T-cell (primary cell): ENCODE data around the gene LIG1. TPM values are rescaled to one million over a fixed set of nuclear protein-coding genes. Genes with fewer than 3 reads are reported as not detected.

Experiments
- ATAC-seq, 4 experiments: fragments of 200-7000 bp in 3 of 4; fragments of 150-1000 bp in 1 of 4; cut with Tn5 transposase; replicated peaks in 1 of 4; 1 replicate in 3 of 4; 2 replicates in 1 of 4; pipeline ENCODE4 v1.10.0; 2021; ENCODE audit warnings: moderate library complexity in 3 of 4, mild to moderate bottlenecking in 2 of 4, moderate number of reproducible peaks in 1 of 4
- CTCF ChIA-PET, 2 donors: fragments of 300-600 bp; sonication (Branson Sonifier 250); formaldehyde crosslinking; loops; one replicate each; lab custom pipeline; 2022; ENCODE audit warnings: antibody characterized with exemption in 2 of 2; lab: Charles Lee
- POLR2A ChIA-PET, 2 donors: fragments of 300-600 bp; sonication (Branson Sonifier 250); formaldehyde crosslinking; loops; one replicate each; lab custom pipeline; 2022; ENCODE audit warnings: antibody characterized with exemption in 2 of 2; lab: Charles Lee
- DNase-seq, 35 experiments: peaks; one replicate each; pipeline versions ENCODE4 v3.0.0 to v3.0.0-alpha.2; 2013 to 2023
- H3K27ac ChIP-seq: one replicate; pipeline ENCODE4 v1.5.1; 2013; ENCODE audit warnings: low read length
- H3K27me3 ChIP-seq, 2 experiments: replicated peaks in 1 of 2; 1 replicate in 1 of 2; 2 replicates in 1 of 2; pipeline versions ENCODE4 v1.6.1 to v1.7.0; 2013; ENCODE audit warnings: low read length in 1 of 2, mixed read lengths in 1 of 2; ENCODE audit not compliant: control insufficient read depth in 2 of 2, insufficient read depth in 2 of 2; ENCODE audit errors: extremely low read depth in 1 of 2
- H3K36me3 ChIP-seq, 2 donors: 1 replicate in 1 of 2; 2 replicates in 1 of 2; pipeline versions ENCODE4 v1.6.1 to v1.7.0; 2013; ENCODE audit warnings: low read length in 1 of 2; ENCODE audit not compliant: control insufficient read depth in 2 of 2, insufficient read depth in 1 of 2; ENCODE audit errors: extremely low read depth in 1 of 2
- H3K4me1 ChIP-seq, 2 experiments: 1 replicate in 1 of 2; 2 replicates in 1 of 2; pipeline versions ENCODE4 v1.6.1 to v1.7.0; 2013; ENCODE audit warnings: low read length in 2 of 2, mixed read lengths in 1 of 2; ENCODE audit not compliant: insufficient read depth in 2 of 2, control insufficient read depth in 1 of 2; ENCODE audit errors: extremely low read depth in 1 of 2
- H3K4me3 ChIP-seq, 2 donors: 1 replicate in 1 of 2; 2 replicates in 1 of 2; pipeline versions ENCODE4 v1.5.1 to v1.7.0; 2013; ENCODE audit warnings: mild to moderate bottlenecking in 2 of 2, low read length in 1 of 2, moderate library complexity in 1 of 2; ENCODE audit not compliant: control insufficient read depth in 1 of 2; ENCODE audit errors: extremely low read depth in 1 of 2
- H3K9me3 ChIP-seq: 2 replicates; pipeline ENCODE4 v1.7.0; 2013
- H3K27ac Mint-ChIP-seq, 2 donors: one replicate each; pipeline ENCODE4 v1.8.0; 2020 to 2021; ENCODE audit warnings: mild to moderate bottlenecking in 2 of 2, mixed read lengths in 2 of 2
- H3K27me3 Mint-ChIP-seq, 2 donors: one replicate each; pipeline ENCODE4 v1.8.0; 2021 to 2022; ENCODE audit warnings: mixed read lengths in 2 of 2
- H3K36me3 Mint-ChIP-seq: one replicate; pipeline ENCODE4 v1.8.0; 2021; ENCODE audit warnings: mixed read lengths
- H3K4me1 Mint-ChIP-seq, 3 donors: one replicate each; pipeline ENCODE4 v1.8.0; 2020 to 2022; ENCODE audit warnings: mixed read lengths in 3 of 3, mild to moderate bottlenecking in 1 of 3
- H3K4me3 Mint-ChIP-seq, 3 donors: one replicate each; pipeline ENCODE4 v1.8.0; 2020 to 2022; ENCODE audit warnings: mild to moderate bottlenecking in 3 of 3, mixed read lengths in 3 of 3, moderate library complexity in 3 of 3
- H3K9me3 Mint-ChIP-seq, 3 donors: one replicate each; pipeline ENCODE4 v1.8.0; 2020 to 2022; ENCODE audit warnings: mixed read lengths in 3 of 3
- WGBS: methylation state at CpG from one replicate; pipeline ENCODE4 v1.1.5; 2013; ENCODE audit warnings: missing lambda C conversion rate; ENCODE audit not compliant: insufficient coverage; 5-methylcytosine and 5-hydroxymethylcytosine counted together
- total RNA-seq, 35 experiments: library from RNA in 6 of 35; stranded (reverse) in 6 of 35; fragments of 120-200 nt in 1 of 35; gene quantifications; one replicate each; pipeline versions ENCODE4 v1.2.1 to v1.2.4 and lab custom pipeline; 2013 to 2026

The LIG1 gene
- total RNA-seq, 5 donors from 2014 or later (not counting 1 experiment from before 2014, with no cell fraction given): 58.7 to 127 (median 112) TPM

DNA sequence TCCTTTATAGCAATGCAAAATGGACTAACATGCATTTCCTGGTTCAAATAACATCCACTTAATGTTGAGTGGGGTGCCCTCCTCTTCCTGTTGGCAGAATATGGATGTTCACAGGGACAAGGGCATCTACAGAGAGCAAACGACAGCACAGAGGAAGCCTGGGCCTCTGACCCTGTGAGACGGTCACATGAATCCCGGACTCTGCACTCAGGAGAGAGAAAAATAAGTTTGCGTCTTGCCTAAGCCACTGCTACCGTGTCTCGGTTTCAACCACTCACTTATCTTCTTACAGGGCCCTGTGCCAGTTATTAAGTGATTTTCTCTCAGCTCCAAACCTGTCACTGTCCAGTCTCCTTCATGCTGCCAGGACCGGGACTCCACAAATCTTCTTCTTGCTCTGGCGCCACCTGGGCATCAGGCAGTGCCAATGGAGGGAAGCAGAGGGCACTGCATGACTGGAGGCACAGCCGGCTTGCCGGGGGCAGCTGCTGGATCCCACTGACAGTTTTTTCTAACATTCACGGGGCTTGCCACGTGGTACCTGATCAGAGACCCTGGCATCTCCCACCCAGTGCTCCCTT, 11.8 kb downstream of the LIG1 start:
- 97% methylated on average over 7 of the region's 12 CpGs for WGBS
- CTCF ChIA-PET: no interaction called here
- ATAC-seq: no peak

DNA sequence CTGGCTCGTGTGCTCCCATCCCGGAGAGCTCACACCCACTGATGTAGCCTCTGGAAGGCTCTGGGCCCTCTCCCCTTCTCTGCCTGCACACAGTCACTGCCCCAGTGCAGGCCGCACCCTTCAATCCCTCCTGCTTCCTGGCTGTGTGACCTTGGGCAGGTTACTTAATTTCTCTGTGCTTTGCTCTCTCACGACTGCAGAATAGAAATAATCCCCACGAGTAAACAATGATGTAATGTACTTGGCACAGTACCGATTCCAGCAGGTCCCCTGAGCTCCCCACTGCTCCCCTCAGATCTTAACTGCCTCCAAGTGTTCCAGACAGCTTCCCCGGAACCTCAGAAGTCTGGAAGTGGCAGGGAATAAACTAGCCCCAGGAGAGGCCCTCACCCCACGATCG, 16.1 kb downstream of the LIG1 start:
- POLR2A ChIA-PET: no interaction called here
- CTCF ChIA-PET: interaction anchor here (1.0 to 1.2 kb wide), 2 partner anchors 16 to 191 kb away, joined by 5 to 10 read pairs; no protein-coding TSS in a partner anchor
- WGBS: 96% methylated on average over 8 of the region's 9 CpGs
- Mint-ChIP-seq H3K9me3 (no peaks in the 10 kb centered on the region), H3K36me3 (peaks cover 47% of the 10 kb centered on the region), H3K4me3 (no peak overlapping the region), H3K27me3 (no peaks in the 10 kb centered on the region), H3K4me1 (peaks cover 0 to 2% (median 0%) of the 10 kb centered on the region in 3 donors), H3K27ac (no peak overlapping the region)
- DNase-seq: no peak
- no peak for ATAC-seq
- peaks cover 9 to 34% of the 10 kb centered on the region in 2 donors for H3K36me3 ChIP-seq
- H3K27me3 ChIP-seq: no peaks in the 10 kb centered on the region
- H3K4me3 ChIP-seq: no peak overlapping the region
- no peaks in the 10 kb centered on the region for H3K4me1 ChIP-seq
- H3K9me3 ChIP-seq: no peaks in the 10 kb centered on the region
- H3K27ac ChIP-seq: no peak overlapping the region

More for the DNA sequence above, 11.8 kb downstream of the LIG1 start:
- POLR2A ChIA-PET: interaction anchor here in 1 of 2 donors (0.7 kb wide), 1 partner anchor 33 kb away, joined by 3 read pairs; no protein-coding TSS in a partner anchor
- no peaks in the 10 kb centered on the region for H3K27me3 ChIP-seq
- H3K27ac ChIP-seq: no peak overlapping the region
- H3K4me3 ChIP-seq: no peak overlapping the region
- H3K4me3 Mint-ChIP-seq: no peak overlapping the region
- no peaks in the 10 kb centered on the region for H3K9me3 Mint-ChIP-seq
- no peaks in the 10 kb centered on the region for H3K4me1 ChIP-seq
- H3K36me3 ChIP-seq: peaks cover 10 to 50% of the 10 kb centered on the region in 2 donors
- no peaks in the 10 kb centered on the region for H3K4me1 Mint-ChIP-seq
- H3K9me3 ChIP-seq: no peaks in the 10 kb centered on the region
- H3K36me3 Mint-ChIP-seq: peaks cover 47% of the 10 kb centered on the region
- no peak overlapping the region for H3K27ac Mint-ChIP-seq
- H3K27me3 Mint-ChIP-seq: no peaks in the 10 kb centered on the region
- DNase-seq: no peak

DNA sequence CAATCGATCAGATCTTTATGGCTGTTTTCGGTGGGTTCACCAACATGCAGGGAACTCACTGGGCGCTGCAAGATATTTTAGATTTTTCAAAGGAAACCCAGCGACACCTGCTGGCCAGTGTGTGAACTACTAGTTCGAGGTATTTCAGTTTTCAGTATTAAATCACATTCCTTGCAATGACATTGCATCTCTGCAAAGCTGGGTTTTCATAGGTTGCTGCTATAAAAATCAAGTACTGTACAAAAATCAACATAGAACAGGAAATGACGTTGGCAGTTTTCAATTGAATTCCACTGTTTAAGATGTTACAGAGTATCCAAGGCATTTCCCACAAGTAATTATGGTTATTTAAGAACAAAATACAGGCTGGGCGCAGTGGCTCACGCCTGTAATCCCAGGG, 17.6 kb downstream of the LIG1 start:
- ChIA-PET CTCF (interaction anchor here (1.2 to 1.9 kb wide), 2 partner anchors 189 kb away, joined by 5 to 6 read pairs; no protein-coding TSS in a partner anchor), POLR2A (no interaction called here)
- no peak overlapping the region for H3K4me3 ChIP-seq
- DNase-seq (peak in 34 of 35 experiments; percentile 15 to 73 (median 56)), ATAC-seq (peak; percentile 37 to 50 (median 44))
- Mint-ChIP-seq H3K36me3 (peaks cover 44% of the 10 kb centered on the region), H3K27ac (no peak overlapping the region), H3K9me3 (no peaks in the 10 kb centered on the region), H3K27me3 (no peaks in the 10 kb centered on the region), H3K4me1 (peaks cover 0 to 2% (median 0%) of the 10 kb centered on the region in 3 donors), H3K4me3 (no peak overlapping the region)
- H3K27me3 ChIP-seq: no peaks in the 10 kb centered on the region
- H3K4me1 ChIP-seq: no peaks in the 10 kb centered on the region
- H3K36me3 ChIP-seq: peaks cover 9 to 32% of the 10 kb centered on the region in 2 donors
- 75% methylated on average over 2 of the region's 8 CpGs for WGBS
- no peak overlapping the region for H3K27ac ChIP-seq
- H3K9me3 ChIP-seq: no peaks in the 10 kb centered on the region

DNA sequence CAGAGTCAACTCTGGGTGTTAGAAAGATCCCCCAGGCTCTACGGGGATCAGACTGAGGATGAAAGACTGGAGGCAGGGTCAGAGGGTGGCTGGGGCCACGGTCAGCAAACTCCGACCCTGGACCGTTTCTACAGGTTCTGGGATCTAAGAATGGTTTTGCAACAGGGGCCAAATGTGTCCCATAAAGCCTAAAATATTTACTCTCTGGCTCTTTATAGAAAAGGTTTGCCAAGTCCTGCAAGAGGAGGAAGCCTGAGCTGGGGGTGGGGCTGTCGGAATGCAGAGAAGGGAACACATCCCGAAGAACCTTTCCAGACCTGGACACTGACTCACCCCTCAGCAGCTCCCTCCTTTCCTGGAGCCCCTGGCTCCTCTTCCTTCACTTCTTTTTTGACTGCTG, 20.7 kb downstream of the LIG1 start:
- H3K4me3 Mint-ChIP-seq: no peak overlapping the region
- WGBS: 83% methylated on average over 1 of the region's 6 CpGs
- no peaks in the 10 kb centered on the region for H3K9me3 ChIP-seq
- POLR2A ChIA-PET: no interaction called here
- H3K4me1 Mint-ChIP-seq: peaks cover 0 to 2% (median 0%) of the 10 kb centered on the region in 3 donors
- H3K27ac Mint-ChIP-seq: no peak overlapping the region
- H3K36me3 ChIP-seq: peaks cover 19 to 42% of the 10 kb centered on the region in 2 donors
- CTCF ChIA-PET: interaction anchor here in 1 of 2 donors (0.7 kb wide), 1 partner anchor 8 kb away, joined by 4 read pairs; no protein-coding TSS in a partner anchor
- no peaks in the 10 kb centered on the region for H3K27me3 Mint-ChIP-seq
- ATAC-seq (no peak), DNase-seq (no peak)
- H3K27ac ChIP-seq: no peak overlapping the region
- no peak overlapping the region for H3K4me3 ChIP-seq
- no peaks in the 10 kb centered on the region for H3K27me3 ChIP-seq
- no peaks in the 10 kb centered on the region for H3K9me3 Mint-ChIP-seq
- H3K36me3 Mint-ChIP-seq: peaks cover 38% of the 10 kb centered on the region
- no peaks in the 10 kb centered on the region for H3K4me1 ChIP-seq

DNA sequence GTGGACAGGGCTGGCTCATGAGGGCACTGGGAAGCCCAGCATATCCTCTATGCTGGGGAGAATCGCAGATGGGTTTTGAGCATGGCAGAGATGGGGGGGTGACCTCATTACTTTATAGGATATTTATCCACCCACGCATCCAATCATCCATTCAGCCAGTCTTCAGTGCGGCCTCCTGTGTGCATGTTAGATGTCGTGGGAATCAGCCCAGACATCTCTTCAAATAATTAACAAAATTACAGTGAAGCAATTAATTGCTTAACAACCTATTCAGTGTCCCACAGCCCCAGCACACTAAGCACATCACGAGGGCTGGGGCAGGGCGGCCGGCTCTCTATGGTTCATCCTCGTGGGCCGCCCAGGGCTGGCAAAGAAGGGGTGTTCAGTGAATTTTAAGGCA, 21.6 kb downstream of the LIG1 start:
- H3K27me3 Mint-ChIP-seq: no peaks in the 10 kb centered on the region
- WGBS: 100% methylated on average over 3 of the region's 9 CpGs

DNA sequence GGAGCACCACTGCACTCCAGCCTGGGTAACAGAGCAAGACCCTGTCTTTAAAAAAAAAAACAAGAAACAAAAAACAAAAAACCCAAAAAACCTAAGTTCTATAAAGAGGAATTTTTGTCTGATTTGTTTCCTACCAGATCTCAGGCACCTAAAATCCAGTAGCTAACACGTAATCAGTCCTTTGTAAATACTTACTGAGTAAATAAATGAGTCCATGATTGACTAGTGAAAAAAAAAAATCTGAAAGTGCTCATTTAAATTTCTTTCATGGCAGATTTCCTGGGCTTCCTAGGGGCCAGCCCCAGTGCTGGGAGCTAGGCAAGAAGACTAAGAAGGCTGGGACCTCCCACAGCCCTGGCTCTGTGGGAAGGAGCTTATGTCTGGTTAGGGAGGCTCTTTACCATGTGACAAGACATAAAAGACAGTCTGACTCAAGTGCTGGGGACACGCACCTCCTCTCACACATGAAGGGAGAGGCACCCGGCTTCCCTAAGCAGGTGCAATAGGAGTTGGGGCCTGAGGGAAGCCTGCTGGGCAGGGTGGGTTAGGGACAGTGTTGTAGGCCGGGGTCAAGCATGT, 22.5 kb downstream of the LIG1 start:
- Mint-ChIP-seq H3K4me1 (peaks cover 0 to 2% (median 0%) of the 10 kb centered on the region in 3 donors), H3K9me3 (no peaks in the 10 kb centered on the region), H3K36me3 (peaks cover 47% of the 10 kb centered on the region), H3K27me3 (no peaks in the 10 kb centered on the region), H3K4me3 (no peak overlapping the region), H3K27ac (no peak overlapping the region)
- Histone ChIP-seq H3K9me3 (no peaks in the 10 kb centered on the region), H3K4me1 (no peaks in the 10 kb centered on the region), H3K27ac (no peak overlapping the region), H3K36me3 (peaks cover 14 to 53% of the 10 kb centered on the region in 2 donors), H3K4me3 (no peak overlapping the region), H3K27me3 (no peaks in the 10 kb centered on the region)
- no CpG with 5 or more reads among the region's 4 CpGs for WGBS
- ChIA-PET POLR2A (interaction anchor here in 1 of 2 donors (0.7 kb wide), 1 partner anchor 96 kb away, joined by 3 read pairs; no protein-coding TSS in a partner anchor), CTCF (interaction anchor here in 1 of 2 donors (0.6 to 0.7 kb wide), 2 partner anchors 300 to 1700 kb away, joined by 4 to 5 read pairs; no protein-coding TSS in a partner anchor)
- DNase-seq (no peak), ATAC-seq (no peak)

More for the DNA sequence above, 21.6 kb downstream of the LIG1 start:
- Mint-ChIP-seq H3K27ac (no peak overlapping the region), H3K4me3 (no peak overlapping the region), H3K36me3 (peaks cover 39% of the 10 kb centered on the region), H3K9me3 (no peaks in the 10 kb centered on the region), H3K4me1 (peaks cover 0 to 2% (median 0%) of the 10 kb centered on the region in 3 donors)
- no peak for ATAC-seq
- Histone ChIP-seq H3K27me3 (no peaks in the 10 kb centered on the region), H3K4me1 (no peaks in the 10 kb centered on the region), H3K36me3 (peaks cover 14 to 45% of the 10 kb centered on the region in 2 donors), H3K4me3 (no peak overlapping the region), H3K27ac (no peak overlapping the region), H3K9me3 (no peaks in the 10 kb centered on the region)
- ChIA-PET POLR2A (interaction anchor here in 1 of 2 donors (0.7 kb wide), 1 partner anchor 97 kb away, joined by 3 read pairs; no protein-coding TSS in a partner anchor), CTCF (no interaction called here)
- DNase-seq: no peak
